HG02642 (cell line): Measurements from ENCODE around the gene GLUL.

Experiments
- ATAC-seq: cut with Tn5 transposase; IDR thresholded peaks from one replicate; pipeline ENCODE4 v1.9.1; 2021; ENCODE audit warnings: mild to moderate bottlenecking; ENCODE audit not compliant: unreplicated experiment, poor library complexity

GLUL gene

GRCh38 chr1:182391362-182392049 is at the start of gene GLUL:
GLUL (minus strand) TSS chr1:182391790; CDS start chr1:182388737, 3,053 bp downstream.
- ATAC-seq: peak; percentile 78

GRCh38 chr1:182438326-182438725 is 46.7 kb upstream of the GLUL start:
- no peak for ATAC-seq

- no peak for ATAC-seq
These were observed 42.0 kb upstream of the GLUL start for GRCh38 chr1:182433580-182433979.

- no peak for ATAC-seq
These were observed 39.7 kb upstream of the GLUL start for GRCh38 chr1:182431278-182431677.

- no peak for ATAC-seq
These were observed 38.9 kb upstream of the GLUL start for GRCh38 chr1:182430263-182431068.

- ATAC-seq: no peak
These were observed 36.5 kb upstream of the GLUL start for GRCh38 chr1:182428043-182428442.

- ATAC-seq: peak; percentile 68
These were observed 35.1 kb upstream of the GLUL start for GRCh38 chr1:182426442-182427430.

- no peak for ATAC-seq
These were observed 24.2 kb upstream of the GLUL start for GRCh38 chr1:182415789-182416188.

- no peak for ATAC-seq
These were observed 22.4 kb upstream of the GLUL start for GRCh38 chr1:182413969-182414368.

- no peak for ATAC-seq
These were observed 21.9 kb upstream of the GLUL start for GRCh38 chr1:182413486-182413885.

GRCh38 chr1:182410620-182411273 is 19.2 kb upstream of the GLUL start:
- ATAC-seq: no peak

- ATAC-seq: no peak
These were observed 18.5 kb upstream of the GLUL start for GRCh38 chr1:182410138-182410537.

GRCh38 chr1:182408435-182409075 is 17.0 kb upstream of the GLUL start:
- no peak for ATAC-seq

- ATAC-seq: no peak
These were observed 16.1 kb upstream of the GLUL start for GRCh38 chr1:182407724-182408123.

GRCh38 chr1:182406012-182406411 is 14.4 kb upstream of the GLUL start:
- no peak for ATAC-seq

GRCh38 chr1:182405578-182405977 is 14.0 kb upstream of the GLUL start:
- ATAC-seq: no peak

GRCh38 chr1:182404781-182405180 is 13.2 kb upstream of the GLUL start:
- no peak for ATAC-seq

- ATAC-seq: no peak
These were observed 9.0 kb upstream of the GLUL start, which contains the start of gene TEDDM1 for GRCh38 chr1:182400567-182400966. TEDDM1 (minus strand) TSS chr1:182400667; CDS start chr1:182400485, 182 bp downstream.

GRCh38 chr1:182397653-182398393 is 6.2 kb upstream of the GLUL start:
- ATAC-seq: no peak
